Measurements from ENCODE around the gene LRFN4.

LRFN4 gene

DNA sequence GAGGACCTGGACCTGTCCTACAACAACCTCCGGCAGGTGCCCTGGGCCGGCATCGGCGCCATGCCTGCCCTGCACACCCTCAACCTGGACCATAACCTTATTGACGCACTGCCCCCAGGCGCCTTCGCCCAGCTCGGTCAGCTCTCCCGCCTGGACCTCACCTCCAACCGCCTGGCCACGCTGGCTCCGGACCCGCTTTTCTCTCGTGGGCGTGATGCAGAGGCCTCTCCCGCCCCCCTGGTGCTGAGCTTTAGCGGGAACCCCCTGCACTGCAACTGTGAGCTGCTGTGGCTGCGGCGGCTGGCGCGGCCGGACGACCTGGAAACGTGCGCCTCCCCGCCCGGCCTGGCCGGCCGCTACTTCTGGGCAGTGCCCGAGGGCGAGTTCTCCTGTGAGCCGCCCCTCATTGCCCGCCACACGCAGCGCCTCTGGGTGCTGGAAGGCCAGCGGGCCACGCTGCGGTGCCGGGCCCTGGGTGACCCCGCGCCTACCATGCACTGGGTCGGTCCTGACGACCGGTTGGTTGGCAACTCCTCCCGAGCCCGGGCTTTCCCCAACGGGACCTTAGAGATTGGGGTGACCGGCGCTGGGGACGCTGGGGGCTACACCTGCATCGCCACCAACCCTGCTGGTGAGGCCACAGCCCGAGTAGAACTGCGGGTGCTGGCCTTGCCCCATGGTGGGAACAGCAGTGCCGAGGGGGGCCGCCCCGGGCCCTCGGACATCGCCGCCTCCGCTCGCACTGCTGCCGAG lies 1.5 kb downstream of the LRFN4 start:
- no peak for DNase-seq (ENCODE audit: low read depth)

DNA sequence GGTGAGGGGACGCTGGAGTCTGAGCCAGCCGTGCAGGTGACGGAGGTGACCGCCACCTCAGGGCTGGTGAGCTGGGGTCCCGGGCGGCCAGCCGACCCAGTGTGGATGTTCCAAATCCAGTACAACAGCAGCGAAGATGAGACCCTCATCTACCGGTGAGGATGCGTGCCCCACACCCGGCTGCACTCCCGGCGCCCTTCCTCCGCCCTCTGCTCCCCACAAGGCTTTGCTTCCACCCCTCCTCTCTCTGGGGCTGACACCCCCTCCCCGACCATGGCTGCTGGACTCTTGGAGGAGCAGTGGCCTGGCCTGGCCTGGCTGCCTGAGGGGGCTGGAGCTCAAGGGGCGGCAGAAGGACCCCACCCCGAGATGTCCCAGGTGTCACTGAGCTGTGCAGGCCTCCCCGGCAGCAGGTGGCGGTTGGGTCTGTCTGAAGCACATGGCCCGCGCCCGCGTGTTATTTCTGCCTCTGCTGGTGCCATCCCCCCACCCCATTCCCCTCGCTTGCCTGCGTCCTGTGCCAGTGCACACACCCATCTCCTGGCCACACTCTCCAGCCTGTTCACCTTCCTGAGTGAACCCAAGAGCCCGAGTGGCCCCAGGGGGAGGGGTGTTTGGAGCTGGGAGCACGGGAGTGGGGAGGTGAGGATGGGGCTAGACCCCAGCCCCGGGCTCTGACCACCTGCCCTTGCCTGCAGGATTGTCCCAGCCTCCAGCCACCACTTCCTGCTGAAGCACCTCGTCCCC lies 2.2 kb downstream of the LRFN4 start:
- DNase-seq (ENCODE audit: low read depth), result no peak

DNA sequence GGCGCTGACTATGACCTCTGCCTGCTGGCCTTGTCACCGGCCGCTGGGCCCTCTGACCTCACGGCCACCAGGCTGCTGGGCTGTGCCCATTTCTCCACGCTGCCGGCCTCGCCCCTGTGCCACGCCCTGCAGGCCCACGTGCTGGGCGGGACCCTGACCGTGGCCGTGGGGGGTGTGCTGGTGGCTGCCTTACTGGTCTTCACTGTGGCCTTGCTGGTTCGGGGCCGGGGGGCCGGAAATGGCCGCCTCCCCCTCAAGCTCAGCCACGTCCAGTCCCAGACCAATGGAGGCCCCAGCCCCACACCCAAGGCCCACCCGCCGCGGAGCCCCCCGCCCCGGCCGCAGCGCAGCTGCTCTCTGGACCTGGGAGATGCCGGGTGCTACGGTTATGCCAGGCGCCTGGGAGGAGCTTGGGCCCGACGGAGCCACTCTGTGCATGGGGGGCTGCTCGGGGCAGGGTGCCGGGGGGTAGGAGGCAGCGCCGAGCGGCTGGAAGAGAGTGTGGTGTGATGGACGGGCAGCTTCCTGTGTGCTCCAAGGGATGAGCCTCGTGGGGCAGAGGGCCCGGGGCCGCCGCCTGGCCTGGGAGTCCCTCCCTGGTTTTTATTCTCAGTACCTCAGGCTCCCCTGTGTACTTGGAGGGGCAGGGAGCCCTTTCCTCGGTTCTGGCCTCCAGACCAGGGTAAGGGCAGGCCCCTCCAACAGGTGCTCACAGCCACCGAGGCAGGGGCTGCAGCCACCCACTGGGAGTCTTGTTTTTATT lies 3.0 kb downstream of the LRFN4 start:
- DNase-seq (ENCODE audit: low read depth), result no peak

DNA sequence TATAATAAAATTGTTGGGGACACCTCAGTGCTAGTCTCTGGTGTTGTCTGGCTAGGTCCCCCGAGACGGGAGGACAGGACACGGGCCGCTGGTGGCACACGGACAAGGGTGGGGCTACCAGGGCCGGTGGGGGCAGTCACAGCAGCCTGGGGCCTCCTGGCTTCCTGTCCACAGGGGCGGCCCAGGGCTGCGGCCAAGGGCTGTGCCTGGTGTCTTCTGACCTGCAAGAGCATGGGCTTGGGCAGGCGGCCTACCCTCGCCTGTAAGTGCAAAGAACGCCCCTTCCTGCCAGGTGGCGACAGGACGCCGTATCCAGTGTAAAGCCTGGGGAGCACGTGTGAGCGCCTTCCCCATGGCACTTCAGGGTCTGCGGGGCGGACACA lies 3.6 kb downstream of the LRFN4 start:
- no peak for DNase-seq (ENCODE audit: low read depth)

- DNase-seq (ENCODE audit: low read depth), result no peak
Measured at GRCh38 chr11:66861038-66861773, 4.3 kb downstream of the LRFN4 start.

DNA sequence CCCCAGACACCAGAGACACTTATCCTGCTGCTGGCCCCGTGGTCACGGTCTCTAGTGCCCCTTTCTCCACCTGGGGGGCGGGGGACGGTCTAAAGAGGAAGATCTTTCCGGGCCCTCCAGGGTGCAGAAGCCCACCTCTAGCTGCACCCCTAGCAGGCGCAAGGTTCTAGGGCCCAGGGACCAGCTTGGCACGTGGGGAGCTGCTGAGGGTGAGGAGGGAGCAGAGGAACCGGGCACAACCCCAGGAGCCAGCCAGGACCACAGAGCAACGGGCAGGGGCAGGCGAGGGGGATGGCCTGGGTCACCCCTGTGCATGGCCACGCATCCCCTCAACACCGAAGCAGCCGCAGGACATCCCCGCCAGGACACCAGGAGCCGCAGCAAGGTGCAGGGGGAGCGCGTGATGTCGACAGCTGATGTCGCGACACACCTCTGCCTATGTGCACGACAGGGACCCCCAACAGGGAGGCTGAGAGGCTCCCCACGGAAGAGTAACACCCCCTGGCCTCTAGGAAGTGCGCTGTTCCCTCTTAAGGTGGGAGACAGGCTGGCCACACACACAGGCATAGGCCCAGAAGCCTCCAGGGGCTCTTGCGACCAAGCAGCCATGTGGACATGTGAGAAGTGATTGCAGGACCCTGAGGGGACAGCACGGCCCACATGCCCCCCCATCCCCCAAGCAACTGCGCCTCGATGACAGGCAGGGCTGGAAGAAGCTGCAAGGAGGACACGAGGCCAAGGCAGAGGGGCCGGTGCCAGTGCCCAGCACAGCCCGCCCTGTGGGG lies 5.1 kb downstream of the LRFN4 start:
- no peak for DNase-seq (ENCODE audit: low read depth)

GRCh38 chr11:66862559-66863037 lies 5.7 kb downstream of the LRFN4 start:
- no peak for DNase-seq (ENCODE audit: low read depth)

GRCh38 chr11:66863428-66864125 lies 6.7 kb downstream of the LRFN4 start:
- DNase-seq (ENCODE audit: low read depth), result no peak

DNA sequence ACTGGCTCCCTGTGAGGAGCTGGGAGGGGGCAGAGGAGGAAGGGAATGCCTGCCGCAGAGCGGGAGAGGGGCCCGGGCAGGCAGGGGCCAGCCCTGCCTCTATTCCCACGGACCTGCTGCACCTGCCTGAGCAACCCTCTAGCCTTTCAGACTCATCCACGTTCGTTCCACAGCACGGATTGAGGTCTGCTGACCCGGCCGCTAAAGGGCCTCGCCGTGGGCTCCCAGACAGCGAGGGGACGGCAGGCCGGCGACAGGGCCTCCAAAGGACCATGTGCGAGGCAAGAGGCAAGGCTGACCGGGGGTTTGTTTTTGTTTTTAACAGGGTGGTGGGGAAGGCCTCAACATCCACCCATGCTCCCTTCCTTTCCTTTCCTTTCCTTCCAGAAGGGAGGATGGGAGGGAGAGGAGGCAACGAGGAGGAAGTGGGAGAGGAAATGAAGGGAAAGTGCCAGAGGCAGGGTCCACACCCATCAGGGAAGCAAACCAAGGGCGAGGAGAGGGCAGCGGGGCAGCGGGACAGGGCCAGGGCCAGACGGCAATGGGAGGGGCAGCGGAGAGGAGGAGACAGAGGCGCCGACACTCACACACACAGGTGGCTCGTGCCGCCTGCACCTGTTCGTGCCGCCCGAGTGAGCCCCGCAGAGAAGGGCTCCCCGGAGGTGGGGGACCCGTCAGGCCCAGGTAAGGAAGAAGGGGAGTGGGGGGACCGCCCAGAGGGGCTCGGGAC lies 7.5 kb downstream of the LRFN4 start:
- no peak for DNase-seq (ENCODE audit: low read depth)

GRCh38 chr11:66864924-66865697 lies 8.2 kb downstream of the LRFN4 start:
- DNase-seq (ENCODE audit: low read depth), result no peak

GRCh38 chr11:66866007-66866406 lies 9.1 kb downstream of the LRFN4 start:
- no peak for DNase-seq (ENCODE audit: low read depth)

GRCh38 chr11:66866511-66866986 lies 9.7 kb downstream of the LRFN4 start:
- DNase-seq (ENCODE audit: low read depth), result no peak

- DNase-seq (ENCODE audit: low read depth), result no peak
Measured at GRCh38 chr11:66867425-66868040, 10.7 kb downstream of the LRFN4 start.

DNA sequence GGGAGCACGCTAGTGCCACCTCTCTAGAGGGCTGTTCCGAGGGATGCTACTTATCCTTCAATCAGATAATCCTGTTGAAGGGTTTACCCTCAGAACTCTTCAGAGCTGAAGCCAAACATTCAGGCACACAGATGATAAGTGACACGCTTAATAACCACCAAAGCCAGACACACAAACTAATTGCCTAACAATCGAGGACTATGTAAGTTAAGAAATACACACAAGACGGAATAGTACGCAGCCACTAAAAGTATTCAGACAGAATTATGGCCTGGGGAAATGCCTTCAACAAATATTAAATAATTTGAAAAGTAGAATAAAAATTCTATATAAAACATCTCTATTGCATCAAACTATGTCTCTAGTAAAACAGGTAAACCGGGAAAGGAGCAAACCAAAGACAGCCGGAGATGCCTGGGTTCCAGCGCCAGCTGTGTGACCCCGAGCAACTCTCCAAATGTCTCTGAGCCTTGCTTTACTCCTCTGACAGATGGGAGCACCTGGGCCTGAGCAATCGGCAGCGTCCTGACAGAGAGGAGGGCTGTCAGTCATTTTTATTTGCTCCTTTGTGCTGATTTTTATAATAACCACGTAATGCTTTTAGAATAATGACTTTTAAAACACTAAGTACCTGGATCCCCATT lies 11.3 kb downstream of the LRFN4 start:
- no peak for DNase-seq (ENCODE audit: low read depth)

DNA sequence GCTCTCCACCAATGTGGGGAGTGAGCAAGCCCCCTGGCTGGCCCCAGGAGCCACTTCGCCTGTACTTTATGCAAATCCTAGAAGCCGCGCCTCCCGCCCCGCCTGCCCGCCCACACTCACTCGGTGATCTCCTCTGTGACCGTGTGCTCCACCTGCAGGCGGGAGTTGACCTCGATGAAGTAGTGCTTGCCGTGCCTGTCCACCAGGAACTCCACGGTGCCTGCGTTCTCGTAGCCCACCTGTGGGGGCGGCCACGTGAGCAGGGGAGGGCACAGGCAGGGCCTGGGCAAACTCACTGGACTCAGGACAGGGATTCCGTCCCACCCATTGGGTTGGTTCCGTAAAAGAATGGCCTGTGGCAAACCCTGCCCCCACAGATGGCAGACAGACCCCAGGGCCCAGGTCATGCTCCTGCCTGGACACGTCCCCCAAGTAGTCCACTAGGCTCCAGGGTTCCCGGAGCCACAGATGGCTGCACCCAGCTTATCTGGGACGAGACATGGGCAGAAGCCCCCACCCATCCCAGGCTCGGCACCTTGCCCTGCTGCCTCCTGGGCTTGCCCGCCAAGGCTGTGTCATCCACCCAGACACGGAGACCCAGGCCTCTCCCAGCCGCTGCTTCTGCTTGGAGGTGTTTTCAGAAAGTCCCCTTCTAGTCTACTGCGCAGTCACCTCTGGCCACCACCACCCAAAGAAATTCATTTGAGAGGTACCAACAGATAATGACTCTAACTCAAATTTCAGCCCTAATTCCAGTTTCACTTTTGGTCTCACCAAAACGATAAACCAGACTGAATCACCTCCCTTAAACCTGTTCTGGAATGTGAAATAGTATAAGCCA lies 12.1 kb downstream of the LRFN4 start:
- DNase-seq (ENCODE audit: low read depth), result peak; percentile 68

GRCh38 chr11:66869567-66869870 lies 12.7 kb downstream of the LRFN4 start:
- no peak for DNase-seq (ENCODE audit: low read depth)

- DNase-seq (ENCODE audit: low read depth), result no peak
Measured at GRCh38 chr11:66870131-66870530, 13.3 kb downstream of the LRFN4 start.

Data from activated T-cell treated with anti-CD3 and anti-CD28 coated beads for 1 hour (primary cell).